ENCODE results near the gene JDP2.

JDP2 gene

DNA sequence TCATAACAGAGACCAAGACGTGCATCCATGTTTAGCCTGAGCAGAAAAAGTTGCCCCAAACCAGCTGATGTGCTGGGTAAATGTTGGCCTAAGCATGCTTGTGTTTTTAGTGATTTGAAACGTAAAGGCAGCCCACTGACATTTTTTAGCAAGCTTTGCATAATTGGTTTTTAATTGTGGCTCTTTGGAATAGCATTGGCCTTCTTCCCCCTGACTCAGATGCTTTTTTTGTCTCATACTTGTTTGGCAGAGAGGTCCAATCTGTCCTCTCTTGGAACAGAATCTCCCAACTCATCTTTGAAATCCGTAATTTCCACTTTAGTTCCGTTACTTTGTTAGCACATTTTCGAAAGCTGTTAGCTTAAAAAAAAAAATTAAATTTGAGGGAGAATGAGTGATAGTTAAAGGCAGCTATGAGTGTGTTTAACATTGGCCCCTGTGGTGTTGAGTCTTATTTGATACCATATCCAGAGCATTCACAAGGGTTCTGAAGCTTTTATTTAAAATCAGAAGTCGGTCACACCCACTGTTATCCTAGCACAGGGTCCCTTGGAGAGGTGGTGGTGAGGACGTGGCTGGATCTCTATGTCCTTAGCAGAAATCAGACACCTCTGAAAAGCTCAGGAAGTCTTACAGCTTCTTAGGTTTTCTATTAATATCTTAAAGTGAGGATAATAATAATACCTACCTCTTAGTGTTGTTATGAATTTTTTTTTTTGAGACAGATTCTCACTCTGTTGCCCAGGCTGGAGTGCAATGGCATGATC, 15.6 kb downstream of the JDP2 start:
- H3K9ac ChIP-seq (ENCODE audit: low read length): no peak overlapping the region
- no peak overlapping the region for H2AFZ ChIP-seq (ENCODE audit: insufficient read depth, low read length, poor library complexity)
- no peak overlapping the region for H2BK12ac ChIP-seq (ENCODE audit: low read length)
- H3K4me3 ChIP-seq (ENCODE audit: low read depth, low read length): no peak overlapping the region
- H3K23ac ChIP-seq (ENCODE audit: low read length): no peak overlapping the region
- H3K14ac ChIP-seq (ENCODE audit: low read length): no peak overlapping the region
- H3K27me3 ChIP-seq (ENCODE audit: insufficient read depth, low read length): no peaks in the 10 kb centered on the region
- no peak overlapping the region for H2BK5ac ChIP-seq (ENCODE audit: low read depth, low read length, poor library complexity)
- H4K8ac ChIP-seq (ENCODE audit: low read depth, low read length): no peak overlapping the region
- H3K18ac ChIP-seq (ENCODE audit: low read length): peak overlapping the region; percentile 16
- H2BK120ac ChIP-seq (ENCODE audit: insufficient read depth, low read length, poor library complexity): no peak overlapping the region
- H3K4me2 ChIP-seq (ENCODE audit: low read length): no peak overlapping the region
- peaks cover 16 to 26% of the 10 kb centered on the region in 2 experiments for H3K4me1 ChIP-seq (ENCODE audit: control insufficient read depth in 1 of 2, insufficient read depth in 2 of 2, low read length in 2 of 2)
- H3K79me2 ChIP-seq (ENCODE audit: control insufficient read depth, insufficient read depth, low read length, poor library complexity): peaks cover 3% of the 10 kb centered on the region
- no CpG with 5 or more reads among the region's 7 CpGs for WGBS (ENCODE audit: extremely low coverage, insufficient coverage, insufficient read length)
- H4K12ac ChIP-seq (ENCODE audit: low read depth, low read length): no peak overlapping the region
- no peak overlapping the region for H3K27ac ChIP-seq (ENCODE audit: low read depth, low read length)
- H4K91ac ChIP-seq (ENCODE audit: low read depth, low read length): no peak overlapping the region
- DNase-seq: no peak
- peak overlapping the region; percentile 29 for H3K4ac ChIP-seq (ENCODE audit: low read depth, low read length)
- H2AK5ac ChIP-seq (ENCODE audit: low read length): no peak overlapping the region
- H3K79me1 ChIP-seq (ENCODE audit: low read length): no peaks in the 10 kb centered on the region
- peaks cover 36 to 44% of the 10 kb centered on the region in 2 experiments for H3K36me3 ChIP-seq (ENCODE audit: control insufficient read depth in 1 of 2, insufficient read depth in 2 of 2, low read length in 2 of 2)
- H3K9me3 ChIP-seq (ENCODE audit: insufficient read depth, low read depth, low read length): no peaks in the 10 kb centered on the region

DNA sequence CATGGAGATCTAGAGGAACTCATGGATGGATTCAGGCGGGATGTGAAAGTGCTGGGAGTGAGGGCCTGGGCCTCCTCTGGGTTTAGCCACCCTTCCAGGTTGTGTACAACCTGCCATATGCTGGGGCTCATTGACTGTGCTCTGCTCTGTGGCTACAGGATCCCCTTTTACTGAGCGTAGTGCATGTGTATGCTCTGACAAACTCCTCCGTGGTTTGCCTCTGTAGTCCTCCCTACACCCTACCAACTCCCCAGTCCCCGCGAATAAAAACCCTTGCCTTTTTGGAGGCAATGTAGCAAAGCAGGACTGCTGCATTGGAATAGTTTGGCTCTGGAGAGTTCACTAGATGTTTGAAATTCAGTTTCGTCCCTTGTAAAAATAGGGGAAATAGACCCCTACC, 17.4 kb downstream of the JDP2 start:
- no peak overlapping the region for H3K14ac ChIP-seq (ENCODE audit: low read length)
- DNase-seq: no peak
- H3K18ac ChIP-seq (ENCODE audit: low read length): no peak overlapping the region
- no peak overlapping the region for H3K4me3 ChIP-seq (ENCODE audit: low read depth, low read length)
- H3K27me3 ChIP-seq (ENCODE audit: insufficient read depth, low read length): no peaks in the 10 kb centered on the region
- WGBS (ENCODE audit: extremely low coverage, insufficient coverage, insufficient read length): no CpG with 5 or more reads among the region's 6 CpGs
- no peak overlapping the region for H3K9ac ChIP-seq (ENCODE audit: low read length)
- H3K36me3 ChIP-seq (ENCODE audit: control insufficient read depth in 1 of 2, insufficient read depth in 2 of 2, low read length in 2 of 2): peaks cover 21 to 29% of the 10 kb centered on the region in 2 experiments
- no peak overlapping the region for H2BK5ac ChIP-seq (ENCODE audit: low read depth, low read length, poor library complexity)
- H3K79me2 ChIP-seq (ENCODE audit: control insufficient read depth, insufficient read depth, low read length, poor library complexity): peaks cover 2% of the 10 kb centered on the region
- no peak overlapping the region for H2BK120ac ChIP-seq (ENCODE audit: insufficient read depth, low read length, poor library complexity)
- no peak overlapping the region for H3K4ac ChIP-seq (ENCODE audit: low read depth, low read length)
- no peak overlapping the region for H4K91ac ChIP-seq (ENCODE audit: low read depth, low read length)
- no peak overlapping the region for H3K4me2 ChIP-seq (ENCODE audit: low read length)
- H2BK12ac ChIP-seq (ENCODE audit: low read length): no peak overlapping the region
- no peak overlapping the region for H2AK5ac ChIP-seq (ENCODE audit: low read length)
- H4K12ac ChIP-seq (ENCODE audit: low read depth, low read length): no peak overlapping the region
- H3K23ac ChIP-seq (ENCODE audit: low read length): no peak overlapping the region
- H3K79me1 ChIP-seq (ENCODE audit: low read length): no peaks in the 10 kb centered on the region
- no peak overlapping the region for H2AFZ ChIP-seq (ENCODE audit: insufficient read depth, low read length, poor library complexity)
- peaks cover 20 to 27% of the 10 kb centered on the region in 2 experiments for H3K4me1 ChIP-seq (ENCODE audit: control insufficient read depth in 1 of 2, insufficient read depth in 2 of 2, low read length in 2 of 2)
- no peak overlapping the region for H3K27ac ChIP-seq (ENCODE audit: low read depth, low read length)
- H3K9me3 ChIP-seq (ENCODE audit: insufficient read depth, low read depth, low read length): no peaks in the 10 kb centered on the region
- no peak overlapping the region for H4K8ac ChIP-seq (ENCODE audit: low read depth, low read length)

DNA sequence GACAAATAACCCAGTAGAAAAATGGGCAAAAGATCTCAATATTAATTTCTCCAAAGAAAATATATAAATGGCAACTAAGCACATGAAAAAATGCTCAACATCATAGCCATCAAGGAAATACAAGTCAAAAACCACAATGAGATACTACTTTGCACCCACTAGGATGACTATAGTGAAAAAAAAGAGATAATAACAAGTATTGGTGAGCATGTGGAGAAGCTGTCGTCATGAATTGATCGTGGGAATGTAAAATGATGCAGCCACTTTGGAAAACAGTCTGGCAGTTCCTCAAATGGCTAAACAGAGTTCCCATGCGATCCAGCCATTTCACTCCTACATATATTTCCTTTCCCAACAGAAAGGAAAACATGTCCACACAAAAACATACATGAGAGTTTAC, 18.1 kb downstream of the JDP2 start:
- Histone ChIP-seq H2BK120ac (ENCODE audit: insufficient read depth, low read length, poor library complexity) (no peak overlapping the region), H3K4me2 (ENCODE audit: low read length) (no peak overlapping the region), H3K23ac (ENCODE audit: low read length) (no peak overlapping the region), H3K27me3 (ENCODE audit: insufficient read depth, low read length) (no peaks in the 10 kb centered on the region), H4K12ac (ENCODE audit: low read depth, low read length) (no peak overlapping the region), H2AFZ (ENCODE audit: insufficient read depth, low read length, poor library complexity) (no peak overlapping the region), H2BK5ac (ENCODE audit: low read depth, low read length, poor library complexity) (no peak overlapping the region), H2AK5ac (ENCODE audit: low read length) (no peak overlapping the region), H3K9ac (ENCODE audit: low read length) (no peak overlapping the region), H3K14ac (ENCODE audit: low read length) (no peak overlapping the region), H3K4me1 (ENCODE audit: control insufficient read depth in 1 of 2, insufficient read depth in 2 of 2, low read length in 2 of 2) (peaks cover 18 to 22% of the 10 kb centered on the region in 2 experiments), H3K9me3 (ENCODE audit: insufficient read depth, low read depth, low read length) (peaks cover 2% of the 10 kb centered on the region), H3K36me3 (ENCODE audit: control insufficient read depth in 1 of 2, insufficient read depth in 2 of 2, low read length in 2 of 2) (peaks cover 17 to 31% of the 10 kb centered on the region in 2 experiments), H3K79me2 (ENCODE audit: control insufficient read depth, insufficient read depth, low read length, poor library complexity) (peaks cover 2% of the 10 kb centered on the region), H3K18ac (ENCODE audit: low read length) (no peak overlapping the region), H4K8ac (ENCODE audit: low read depth, low read length) (no peak overlapping the region), H3K27ac (ENCODE audit: low read depth, low read length) (no peak overlapping the region), H3K4ac (ENCODE audit: low read depth, low read length) (no peak overlapping the region), H2BK12ac (ENCODE audit: low read length) (no peak overlapping the region), H3K79me1 (ENCODE audit: low read length) (no peaks in the 10 kb centered on the region), H3K4me3 (ENCODE audit: low read depth, low read length) (no peak overlapping the region), H4K91ac (ENCODE audit: low read depth, low read length) (no peak overlapping the region)
- DNase-seq: no peak
- WGBS (ENCODE audit: extremely low coverage, insufficient coverage, insufficient read length): no CpG with 5 or more reads among the region's 3 CpGs

DNA sequence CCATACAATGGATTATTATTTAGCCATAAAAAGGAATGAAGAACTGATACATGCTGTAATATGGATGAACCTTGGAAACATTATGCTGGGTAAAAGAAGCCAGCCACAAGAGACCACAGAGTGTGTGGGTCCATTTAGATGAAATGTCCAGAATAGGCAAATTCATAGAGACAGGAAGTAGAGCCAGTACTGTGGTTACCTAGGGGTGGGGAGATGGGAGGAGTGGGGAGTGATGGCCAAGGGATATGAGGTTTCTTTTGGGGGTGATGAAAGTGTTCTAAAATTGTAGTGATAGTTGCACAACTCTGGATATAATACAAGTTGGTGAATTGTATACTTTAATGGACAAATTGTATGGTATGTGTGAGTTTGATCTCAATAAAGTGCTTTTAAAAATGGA, 18.6 kb downstream of the JDP2 start:
- peaks cover 2% of the 10 kb centered on the region for H3K79me2 ChIP-seq (ENCODE audit: control insufficient read depth, insufficient read depth, low read length, poor library complexity)
- H3K4me1 ChIP-seq (ENCODE audit: control insufficient read depth in 1 of 2, insufficient read depth in 2 of 2, low read length in 2 of 2): peaks cover 19% of the 10 kb centered on the region in 2 experiments
- peaks cover under 1% of the 10 kb centered on the region for H3K79me1 ChIP-seq (ENCODE audit: low read length)
- no peak overlapping the region for H2BK120ac ChIP-seq (ENCODE audit: insufficient read depth, low read length, poor library complexity)
- H3K27me3 ChIP-seq (ENCODE audit: insufficient read depth, low read length): no peaks in the 10 kb centered on the region
- no peak overlapping the region for H4K8ac ChIP-seq (ENCODE audit: low read depth, low read length)
- H3K36me3 ChIP-seq (ENCODE audit: control insufficient read depth in 1 of 2, insufficient read depth in 2 of 2, low read length in 2 of 2): peaks cover 16 to 30% of the 10 kb centered on the region in 2 experiments
- no peak overlapping the region for H2BK5ac ChIP-seq (ENCODE audit: low read depth, low read length, poor library complexity)
- DNase-seq: no peak
- no peak overlapping the region for H3K4me3 ChIP-seq (ENCODE audit: low read depth, low read length)
- H4K12ac ChIP-seq (ENCODE audit: low read depth, low read length): no peak overlapping the region
- no peak overlapping the region for H3K4ac ChIP-seq (ENCODE audit: low read depth, low read length)
- no peak overlapping the region for H2BK12ac ChIP-seq (ENCODE audit: low read length)
- H3K27ac ChIP-seq (ENCODE audit: low read depth, low read length): no peak overlapping the region
- no peak overlapping the region for H3K23ac ChIP-seq (ENCODE audit: low read length)
- H3K14ac ChIP-seq (ENCODE audit: low read length): no peak overlapping the region
- H4K91ac ChIP-seq (ENCODE audit: low read depth, low read length): no peak overlapping the region
- H3K4me2 ChIP-seq (ENCODE audit: low read length): no peak overlapping the region
- H3K18ac ChIP-seq (ENCODE audit: low read length): no peak overlapping the region
- H2AFZ ChIP-seq (ENCODE audit: insufficient read depth, low read length, poor library complexity): no peak overlapping the region
- H3K9me3 ChIP-seq (ENCODE audit: insufficient read depth, low read depth, low read length): peaks cover 2% of the 10 kb centered on the region
- no peak overlapping the region for H2AK5ac ChIP-seq (ENCODE audit: low read length)
- H3K9ac ChIP-seq (ENCODE audit: low read length): no peak overlapping the region

Data from trophoblast cell (in vitro differentiated cells and primary cell).